NCI-H146 treated with DMSO at 0.1 percent for 48 hours (cell line): ENCODE measurements around the gene PANX1.
"Not testable (repeated sequence)": the region's sequence is repeated elsewhere in the genome, so short reads cannot be mapped to it uniquely, and the experiment has no call there.

ENCODE experiments used
- DNase-seq: peaks from one replicate; lab custom pipeline; 2025; ENCODE audit not compliant: unreplicated experiment; lab: John Stamatoyannopoulos, UW

The PANX1 gene

GRCh38 chr11:94148189-94148588 is 19.5 kb downstream of the PANX1 start:
- DNase-seq, result no peak

- no peak for DNase-seq
Measured at GRCh38 chr11:94149431-94150017, 20.9 kb downstream of the PANX1 start.

- no peak for DNase-seq
Measured at GRCh38 chr11:94150056-94150455, 21.4 kb downstream of the PANX1 start.

- no peak for DNase-seq
Measured at GRCh38 chr11:94150704-94151685, 22.4 kb downstream of the PANX1 start.

GRCh38 chr11:94151903-94152677 is 23.4 kb downstream of the PANX1 start:
- DNase-seq, result no peak

- DNase-seq, result no peak
Measured at GRCh38 chr11:94152678-94153065, 24.0 kb downstream of the PANX1 start.

GRCh38 chr11:94153320-94153719 is 24.7 kb downstream of the PANX1 start:
- DNase-seq, result no peak

- no peak for DNase-seq
Measured at GRCh38 chr11:94154095-94154856, 25.6 kb downstream of the PANX1 start.

- DNase-seq, result not testable (repeated sequence)
Measured at GRCh38 chr11:94157339-94157738, 28.7 kb downstream of the PANX1 start.

GRCh38 chr11:94168882-94169281 is 40.2 kb downstream of the PANX1 start:
- no peak for DNase-seq

- DNase-seq, result no peak
Measured at GRCh38 chr11:94169516-94169915, 40.9 kb downstream of the PANX1 start.

- DNase-seq, result no peak
Measured at GRCh38 chr11:94169930-94170545, 41.4 kb downstream of the PANX1 start.

- no peak for DNase-seq
Measured at GRCh38 chr11:94170953-94171352, 42.3 kb downstream of the PANX1 start.

GRCh38 chr11:94171693-94172440 is 43.2 kb downstream of the PANX1 start:
- DNase-seq, result no peak

GRCh38 chr11:94175535-94175934 is 46.9 kb downstream of the PANX1 start:
- DNase-seq, result no peak

- DNase-seq, result no peak
Measured at GRCh38 chr11:94178331-94178730, 49.7 kb downstream of the PANX1 start.

- DNase-seq, result no peak
Measured at GRCh38 chr11:94179696-94180095, 51.1 kb downstream of the PANX1 start.

GRCh38 chr11:94181526-94181925 is 52.9 kb downstream of the PANX1 start:
- DNase-seq, result no peak

- DNase-seq, result no peak
Measured at GRCh38 chr11:94181943-94182342, 53.3 kb downstream of the PANX1 start.
